Measurements from ENCODE around the gene EPHX1. TPM values are rescaled to one million over a fixed set of nuclear protein-coding genes. Genes with fewer than 3 reads are reported as not detected.
"Not testable (repeated sequence)": the region's sequence is repeated elsewhere in the genome, so short reads cannot be mapped to it uniquely, and the experiment has no call there.

The EPHX1 gene
- total and polyA plus RNA-seq, 4 donors: 36.4 to 95.4 (median 60.7) TPM

GRCh38 chr1:225776294-225776693 is 33.6 kb upstream of the EPHX1 start:
- H3K4me3 ChIP-seq (ENCODE audit: low read depth, low read length): no peak overlapping the region
- H3K36me3 ChIP-seq (ENCODE audit: control insufficient read depth, insufficient read depth, low read length): no peaks in the 10 kb centered on the region
- H3K27ac ChIP-seq (ENCODE audit: low read depth, low read length): no peak overlapping the region
- no peaks in the 10 kb centered on the region for H3K27me3 ChIP-seq (ENCODE audit: control insufficient read depth, insufficient read depth, low read length)
- H3K4me1 ChIP-seq (ENCODE audit: control insufficient read depth, insufficient read depth, low read length): peaks cover 18% of the 10 kb centered on the region
- H3K9me3 ChIP-seq (ENCODE audit: control insufficient read depth, insufficient read depth, low read length): no peaks in the 10 kb centered on the region
- DNase-seq (ENCODE audit: low read depth in 4 of 6, low spot score in 6 of 6): no peak
- WGBS (ENCODE audit: insufficient coverage): no CpG with 5 or more reads among the region's 4 CpGs

GRCh38 chr1:225777058-225777582 is 32.8 kb upstream of the EPHX1 start:
- Histone ChIP-seq H3K4me1 (ENCODE audit: control insufficient read depth, insufficient read depth, low read length) (peaks cover 18% of the 10 kb centered on the region), H3K27me3 (ENCODE audit: control insufficient read depth, insufficient read depth, low read length) (no peaks in the 10 kb centered on the region), H3K36me3 (ENCODE audit: control insufficient read depth, insufficient read depth, low read length) (no peaks in the 10 kb centered on the region), H3K27ac (ENCODE audit: low read depth, low read length) (peak overlapping the region; percentile 97), H3K4me3 (ENCODE audit: low read depth, low read length) (peak overlapping the region; percentile 97), H3K9me3 (ENCODE audit: control insufficient read depth, insufficient read depth, low read length) (no peaks in the 10 kb centered on the region)
- no peak for DNase-seq (ENCODE audit: low read depth in 4 of 6, low spot score in 6 of 6)
- 8% methylated on average over 13 of the region's 18 CpGs for WGBS (ENCODE audit: insufficient coverage)

- Histone ChIP-seq H3K27ac (ENCODE audit: low read depth, low read length) (peak within 1 kb of the TSS; percentile 97), H3K4me1 (ENCODE audit: control insufficient read depth, insufficient read depth, low read length) (peaks cover 18% of the 10 kb centered on the region), H3K9me3 (ENCODE audit: control insufficient read depth, insufficient read depth, low read length) (no peaks in the 10 kb centered on the region), H3K36me3 (ENCODE audit: control insufficient read depth, insufficient read depth, low read length) (no peaks in the 10 kb centered on the region), H3K27me3 (ENCODE audit: control insufficient read depth, insufficient read depth, low read length) (no peaks in the 10 kb centered on the region), H3K4me3 (ENCODE audit: low read depth, low read length) (peak within 1 kb of the TSS; percentile 97)
- DNase-seq (ENCODE audit: low read depth in 4 of 6, low spot score in 6 of 6): peak; percentile 95 to 100 (median 98)
- 0% methylated on average over 26 of the region's 46 CpGs for WGBS (ENCODE audit: insufficient coverage)
These were observed 32.2 kb upstream of the EPHX1 start, which contains the start of gene SRP9 for GRCh38 chr1:225777583-225778336. TSS of gene SRP9 (plus strand) at chr1:225777826. CDS start at chr1:225777941, 115 bp downstream.

GRCh38 chr1:225778337-225778669 is 31.6 kb upstream of the EPHX1 start:
- DNase-seq (ENCODE audit: low read depth in 4 of 6, low spot score in 6 of 6): no peak
- H3K9me3 ChIP-seq (ENCODE audit: control insufficient read depth, insufficient read depth, low read length): no peaks in the 10 kb centered on the region
- peak overlapping the region; percentile 97 for H3K27ac ChIP-seq (ENCODE audit: low read depth, low read length)
- no CpG with 5 or more reads among the region's 3 CpGs for WGBS (ENCODE audit: insufficient coverage)
- no peaks in the 10 kb centered on the region for H3K27me3 ChIP-seq (ENCODE audit: control insufficient read depth, insufficient read depth, low read length)
- no peaks in the 10 kb centered on the region for H3K36me3 ChIP-seq (ENCODE audit: control insufficient read depth, insufficient read depth, low read length)
- H3K4me1 ChIP-seq (ENCODE audit: control insufficient read depth, insufficient read depth, low read length): peaks cover 18% of the 10 kb centered on the region
- peak overlapping the region; percentile 97 for H3K4me3 ChIP-seq (ENCODE audit: low read depth, low read length)

GRCh38 chr1:225779165-225779564 is 30.8 kb upstream of the EPHX1 start:
- Histone ChIP-seq H3K4me1 (ENCODE audit: control insufficient read depth, insufficient read depth, low read length) (peaks cover 18% of the 10 kb centered on the region), H3K4me3 (ENCODE audit: low read depth, low read length) (peak overlapping the region; percentile 97)
- DNase-seq (ENCODE audit: low read depth in 4 of 6, low spot score in 6 of 6); H3K9me3 ChIP-seq (ENCODE audit: control insufficient read depth, insufficient read depth, low read length); H3K36me3 ChIP-seq (ENCODE audit: control insufficient read depth, insufficient read depth, low read length); H3K27ac ChIP-seq (ENCODE audit: low read depth, low read length); H3K27me3 ChIP-seq (ENCODE audit: control insufficient read depth, insufficient read depth, low read length): not testable (repeated sequence)
- WGBS (ENCODE audit: insufficient coverage): 85% methylated on average over 2 of the region's 13 CpGs

- no peak overlapping the region for H3K4me3 ChIP-seq (ENCODE audit: low read depth, low read length)
- peaks cover 18% of the 10 kb centered on the region for H3K4me1 ChIP-seq (ENCODE audit: control insufficient read depth, insufficient read depth, low read length)
- H3K9me3 ChIP-seq (ENCODE audit: control insufficient read depth, insufficient read depth, low read length): no peaks in the 10 kb centered on the region
- no CpG with 5 or more reads among the region's 5 CpGs for WGBS (ENCODE audit: insufficient coverage)
- no peak for DNase-seq (ENCODE audit: low read depth in 4 of 6, low spot score in 6 of 6)
- H3K27ac ChIP-seq (ENCODE audit: low read depth, low read length): no peak overlapping the region
- peaks cover 7% of the 10 kb centered on the region for H3K36me3 ChIP-seq (ENCODE audit: control insufficient read depth, insufficient read depth, low read length)
- no peaks in the 10 kb centered on the region for H3K27me3 ChIP-seq (ENCODE audit: control insufficient read depth, insufficient read depth, low read length)
These were observed 29.8 kb upstream of the EPHX1 start for GRCh38 chr1:225780134-225780533.

- Histone ChIP-seq H3K27me3 (ENCODE audit: control insufficient read depth, insufficient read depth, low read length) (no peaks in the 10 kb centered on the region), H3K4me3 (ENCODE audit: low read depth, low read length) (no peak overlapping the region), H3K27ac (ENCODE audit: low read depth, low read length) (no peak overlapping the region), H3K36me3 (ENCODE audit: control insufficient read depth, insufficient read depth, low read length) (peaks cover 11% of the 10 kb centered on the region), H3K9me3 (ENCODE audit: control insufficient read depth, insufficient read depth, low read length) (no peaks in the 10 kb centered on the region), H3K4me1 (ENCODE audit: control insufficient read depth, insufficient read depth, low read length) (peaks cover 18% of the 10 kb centered on the region)
- no CpG with 5 or more reads among the region's 1 CpG for WGBS (ENCODE audit: insufficient coverage)
- no peak for DNase-seq (ENCODE audit: low read depth in 4 of 6, low spot score in 6 of 6)
These were observed 29.3 kb upstream of the EPHX1 start for GRCh38 chr1:225780630-225781029.

- H3K27ac ChIP-seq (ENCODE audit: low read depth, low read length); H3K4me1 ChIP-seq (ENCODE audit: control insufficient read depth, insufficient read depth, low read length); H3K4me3 ChIP-seq (ENCODE audit: low read depth, low read length); H3K27me3 ChIP-seq (ENCODE audit: control insufficient read depth, insufficient read depth, low read length); H3K9me3 ChIP-seq (ENCODE audit: control insufficient read depth, insufficient read depth, low read length); DNase-seq (ENCODE audit: low read depth in 4 of 6, low spot score in 6 of 6): not testable (repeated sequence)
- H3K36me3 ChIP-seq (ENCODE audit: control insufficient read depth, insufficient read depth, low read length): peaks cover 36% of the 10 kb centered on the region
- no CpG with 5 or more reads among the region's 3 CpGs for WGBS (ENCODE audit: insufficient coverage)
These were observed 20.8 kb upstream of the EPHX1 start for GRCh38 chr1:225789142-225789541.

GRCh38 chr1:225794954-225795353 is 15.0 kb upstream of the EPHX1 start:
- Histone ChIP-seq H3K36me3 (ENCODE audit: control insufficient read depth, insufficient read depth, low read length) (peaks cover 16% of the 10 kb centered on the region), H3K4me3 (ENCODE audit: low read depth, low read length) (no peak overlapping the region), H3K27me3 (ENCODE audit: control insufficient read depth, insufficient read depth, low read length) (no peaks in the 10 kb centered on the region), H3K27ac (ENCODE audit: low read depth, low read length) (no peak overlapping the region), H3K9me3 (ENCODE audit: control insufficient read depth, insufficient read depth, low read length) (peaks cover 5% of the 10 kb centered on the region), H3K4me1 (ENCODE audit: control insufficient read depth, insufficient read depth, low read length) (no peaks in the 10 kb centered on the region)
- no peak for DNase-seq (ENCODE audit: low read depth in 4 of 6, low spot score in 6 of 6)
- WGBS (ENCODE audit: insufficient coverage): no CpG with 5 or more reads among the region's 4 CpGs

- DNase-seq (ENCODE audit: low read depth in 4 of 6, low spot score in 6 of 6); H3K4me3 ChIP-seq (ENCODE audit: low read depth, low read length); H3K9me3 ChIP-seq (ENCODE audit: control insufficient read depth, insufficient read depth, low read length); H3K4me1 ChIP-seq (ENCODE audit: control insufficient read depth, insufficient read depth, low read length); H3K27me3 ChIP-seq (ENCODE audit: control insufficient read depth, insufficient read depth, low read length); H3K27ac ChIP-seq (ENCODE audit: low read depth, low read length): not testable (repeated sequence)
- 97% methylated on average over 14 of the region's 18 CpGs for WGBS (ENCODE audit: insufficient coverage)
- peaks cover 12% of the 10 kb centered on the region for H3K36me3 ChIP-seq (ENCODE audit: control insufficient read depth, insufficient read depth, low read length)
These were observed 13.8 kb upstream of the EPHX1 start for GRCh38 chr1:225796097-225796496.
